SK-N-SH treated with all-trans-retinoic acid at 6 μM for 48 hours (cell line): ENCODE measurements around the gene IMMP2L.

Source experiments
- ATAC-seq: fragments of 200-7000 bp; cut with Tn5 transposase; 3 replicates; pipeline ENCODE4 v1.9.1; 2020; ENCODE audit warnings: mild to moderate bottlenecking, moderate library complexity
- ARNTL ChIP-seq: fragments of 450-650 bp; formaldehyde crosslinking; IDR thresholded peaks from 2 replicates; pipeline ENCODE4 v1.5.0; 2020; ENCODE audit warnings: low read depth, mild to moderate bottlenecking, moderate library complexity, borderline replicate concordance
- BACH2 ChIP-seq: fragments of 250-450 bp; sonication (Bioruptor Pico); IDR thresholded peaks from 2 replicates; pipeline ENCODE4 v1.9.0; 2021; ENCODE audit warnings: mild to moderate bottlenecking, borderline replicate concordance
- CSDC2 ChIP-seq: fragments of 250-450 bp; sonication (Bioruptor Pico); IDR thresholded peaks from 2 replicates; pipeline ENCODE4 v1.5.0; 2020; ENCODE audit warnings: mild to moderate bottlenecking, moderate library complexity
- ESRRG ChIP-seq: fragments of 250-450 bp; sonication (Bioruptor Pico); IDR thresholded peaks from 2 replicates; pipeline ENCODE4 v1.6.1; 2021; ENCODE audit warnings: mild to moderate bottlenecking
- GLIS3 ChIP-seq: fragments of 250-450 bp; sonication (Bioruptor Pico); IDR thresholded peaks from 2 replicates; pipeline ENCODE4 v1.5.0; 2020; ENCODE audit warnings: mild to moderate bottlenecking, moderate library complexity
- ISL1 ChIP-seq: fragments of 250-450 bp; sonication (Bioruptor Pico); IDR thresholded peaks from 2 replicates; pipeline ENCODE4 v2.1.2; 2022; ENCODE audit warnings: mild to moderate bottlenecking, moderate library complexity
- OSR1 ChIP-seq: fragments of 250-450 bp; sonication (Bioruptor Pico); IDR thresholded peaks from 2 replicates; pipeline ENCODE4 v1.8.0; 2022; ENCODE audit warnings: moderate library complexity, mild to moderate bottlenecking, inconsistent platforms
- PPARA ChIP-seq: fragments of 250-450 bp; sonication (Bioruptor Pico); IDR thresholded peaks from 2 replicates; pipeline ENCODE4 v1.5.0; 2020; ENCODE audit warnings: mild to moderate bottlenecking, borderline replicate concordance
- RARB ChIP-seq: fragments of 250-450 bp; sonication (Bioruptor Pico); IDR thresholded peaks from 2 replicates; pipeline ENCODE4 v1.8.0; 2021; ENCODE audit warnings: mild to moderate bottlenecking, moderate library complexity
- SNAI2 ChIP-seq: fragments of 250-450 bp; sonication (Bioruptor Pico); IDR thresholded peaks from 2 replicates; pipeline ENCODE4 v1.5.0; 2020; ENCODE audit warnings: mild to moderate bottlenecking, moderate library complexity
- TCF4 ChIP-seq: fragments of 250-450 bp; sonication (Bioruptor Pico); IDR thresholded peaks from 2 replicates; pipeline ENCODE4 v1.8.0; 2021; ENCODE audit warnings: mild to moderate bottlenecking, moderate library complexity, borderline replicate concordance
- TOX ChIP-seq: fragments of 250-450 bp; sonication (Bioruptor Pico); IDR thresholded peaks from 2 replicates; pipeline ENCODE4 v1.8.0; 2021; ENCODE audit warnings: mild to moderate bottlenecking, moderate library complexity, borderline replicate concordance
- ZC3H10 ChIP-seq: fragments of 250-450 bp; sonication (Bioruptor Pico); IDR thresholded peaks from 2 replicates; pipeline ENCODE4 v1.5.1; 2021; ENCODE audit warnings: mild to moderate bottlenecking, moderate library complexity
- ZFP3 ChIP-seq: fragments of 250-450 bp; sonication (Bioruptor Pico); IDR thresholded peaks from 2 replicates; pipeline ENCODE4 v1.5.0; 2020; ENCODE audit warnings: mild to moderate bottlenecking, moderate library complexity
- ZFP30 ChIP-seq: fragments of 450-650 bp; formaldehyde crosslinking; IDR thresholded peaks from 2 replicates; pipeline ENCODE4 v1.5.0; 2022; ENCODE audit warnings: mild to moderate bottlenecking, moderate library complexity
- ZNF565 ChIP-seq: fragments of 450-650 bp; formaldehyde crosslinking; conservative IDR thresholded peaks from 2 replicates; pipeline ENCODE4 v1.5.0; 2020; ENCODE audit warnings: low read depth, mild to moderate bottlenecking, moderate library complexity
- ZNF8 ChIP-seq: fragments of 450-650 bp; formaldehyde crosslinking; IDR thresholded peaks from 2 replicates; pipeline ENCODE4 v1.5.0; 2020; ENCODE audit warnings: mild to moderate bottlenecking, moderate library complexity
- TF ChIP-seq, protein P1 (sequence below): fragments of 250-450 bp; sonication (Bioruptor Pico); IDR thresholded peaks from 2 replicates; pipeline ENCODE4 v1.5.0; 2020; ENCODE audit warnings: mild to moderate bottlenecking, moderate library complexity
- TF ChIP-seq, protein P2 (sequence below): fragments of 250-450 bp; sonication (Bioruptor Pico); IDR thresholded peaks from 2 replicates; pipeline ENCODE4 v1.8.0; 2021; ENCODE audit warnings: low read depth, mild to moderate bottlenecking, moderate library complexity, borderline replicate concordance
- TF ChIP-seq, protein P3 (sequence below): fragments of 250-450 bp; sonication (Bioruptor Pico); IDR thresholded peaks from 2 replicates; pipeline ENCODE4 v1.8.0; 2020; ENCODE audit warnings: mild to moderate bottlenecking, moderate library complexity, borderline replicate concordance

IMMP2L gene

DNA sequence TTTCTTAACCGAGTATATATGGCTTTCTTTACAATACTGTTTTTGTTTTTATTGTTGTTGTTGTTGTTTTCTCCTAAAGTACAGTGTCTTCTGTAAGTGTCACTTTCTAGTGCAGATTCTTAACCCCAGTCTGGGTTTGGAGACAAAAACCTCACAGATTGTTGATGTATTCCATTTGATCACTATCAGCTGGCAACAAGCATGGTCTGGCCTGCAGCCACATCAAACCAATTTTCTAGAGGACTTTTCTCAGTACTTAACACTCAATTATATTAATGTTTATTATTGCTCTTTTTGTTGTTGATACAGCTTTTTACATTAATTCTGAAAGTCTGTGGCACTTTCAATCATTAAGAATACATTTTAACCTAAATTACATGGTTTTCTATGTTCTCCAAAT lies 454.3 kb downstream of the IMMP2L start:
- TF ChIP-seq ZC3H10 (CRISPR knock-in tag) = no peak
- TF ChIP-seq BACH2 = no peak
- TF ChIP-seq CSDC2 (CRISPR knock-in tag) = no peak
- TF ChIP-seq ZNF8 (CRISPR knock-in tag) = no peak
- TF ChIP-seq, protein P1, sequence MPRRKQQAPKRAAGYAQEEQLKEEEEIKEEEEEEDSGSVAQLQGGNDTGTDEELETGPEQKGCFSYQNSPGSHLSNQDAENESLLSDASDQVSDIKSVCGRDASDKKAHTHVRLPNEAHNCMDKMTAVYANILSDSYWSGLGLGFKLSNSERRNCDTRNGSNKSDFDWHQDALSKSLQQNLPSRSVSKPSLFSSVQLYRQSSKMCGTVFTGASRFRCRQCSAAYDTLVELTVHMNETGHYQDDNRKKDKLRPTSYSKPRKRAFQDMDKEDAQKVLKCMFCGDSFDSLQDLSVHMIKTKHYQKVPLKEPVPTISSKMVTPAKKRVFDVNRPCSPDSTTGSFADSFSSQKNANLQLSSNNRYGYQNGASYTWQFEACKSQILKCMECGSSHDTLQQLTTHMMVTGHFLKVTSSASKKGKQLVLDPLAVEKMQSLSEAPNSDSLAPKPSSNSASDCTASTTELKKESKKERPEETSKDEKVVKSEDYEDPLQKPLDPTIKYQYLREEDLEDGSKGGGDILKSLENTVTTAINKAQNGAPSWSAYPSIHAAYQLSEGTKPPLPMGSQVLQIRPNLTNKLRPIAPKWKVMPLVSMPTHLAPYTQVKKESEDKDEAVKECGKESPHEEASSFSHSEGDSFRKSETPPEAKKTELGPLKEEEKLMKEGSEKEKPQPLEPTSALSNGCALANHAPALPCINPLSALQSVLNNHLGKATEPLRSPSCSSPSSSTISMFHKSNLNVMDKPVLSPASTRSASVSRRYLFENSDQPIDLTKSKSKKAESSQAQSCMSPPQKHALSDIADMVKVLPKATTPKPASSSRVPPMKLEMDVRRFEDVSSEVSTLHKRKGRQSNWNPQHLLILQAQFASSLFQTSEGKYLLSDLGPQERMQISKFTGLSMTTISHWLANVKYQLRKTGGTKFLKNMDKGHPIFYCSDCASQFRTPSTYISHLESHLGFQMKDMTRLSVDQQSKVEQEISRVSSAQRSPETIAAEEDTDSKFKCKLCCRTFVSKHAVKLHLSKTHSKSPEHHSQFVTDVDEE (CRISPR knock-in tag) = peak; percentile 19; the same call in 1 of the 2 replicates
- no peak for TF ChIP-seq ESRRG
- TF ChIP-seq ISL1 (CRISPR knock-in tag) = no peak
- TF ChIP-seq, protein P2, sequence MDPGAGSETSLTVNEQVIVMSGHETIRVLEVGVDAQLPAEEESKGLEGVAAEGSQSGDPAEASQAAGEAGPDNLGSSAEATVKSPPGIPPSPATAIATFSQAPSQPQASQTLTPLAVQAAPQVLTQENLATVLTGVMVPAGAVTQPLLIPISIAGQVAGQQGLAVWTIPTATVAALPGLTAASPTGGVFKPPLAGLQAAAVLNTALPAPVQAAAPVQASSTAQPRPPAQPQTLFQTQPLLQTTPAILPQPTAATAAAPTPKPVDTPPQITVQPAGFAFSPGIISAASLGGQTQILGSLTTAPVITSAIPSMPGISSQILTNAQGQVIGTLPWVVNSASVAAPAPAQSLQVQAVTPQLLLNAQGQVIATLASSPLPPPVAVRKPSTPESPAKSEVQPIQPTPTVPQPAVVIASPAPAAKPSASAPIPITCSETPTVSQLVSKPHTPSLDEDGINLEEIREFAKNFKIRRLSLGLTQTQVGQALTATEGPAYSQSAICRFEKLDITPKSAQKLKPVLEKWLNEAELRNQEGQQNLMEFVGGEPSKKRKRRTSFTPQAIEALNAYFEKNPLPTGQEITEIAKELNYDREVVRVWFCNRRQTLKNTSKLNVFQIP (CRISPR knock-in tag) = no peak
- TF ChIP-seq TOX = no peak
- TF ChIP-seq PPARA (CRISPR knock-in tag) = no peak
- TF ChIP-seq, protein P3, sequence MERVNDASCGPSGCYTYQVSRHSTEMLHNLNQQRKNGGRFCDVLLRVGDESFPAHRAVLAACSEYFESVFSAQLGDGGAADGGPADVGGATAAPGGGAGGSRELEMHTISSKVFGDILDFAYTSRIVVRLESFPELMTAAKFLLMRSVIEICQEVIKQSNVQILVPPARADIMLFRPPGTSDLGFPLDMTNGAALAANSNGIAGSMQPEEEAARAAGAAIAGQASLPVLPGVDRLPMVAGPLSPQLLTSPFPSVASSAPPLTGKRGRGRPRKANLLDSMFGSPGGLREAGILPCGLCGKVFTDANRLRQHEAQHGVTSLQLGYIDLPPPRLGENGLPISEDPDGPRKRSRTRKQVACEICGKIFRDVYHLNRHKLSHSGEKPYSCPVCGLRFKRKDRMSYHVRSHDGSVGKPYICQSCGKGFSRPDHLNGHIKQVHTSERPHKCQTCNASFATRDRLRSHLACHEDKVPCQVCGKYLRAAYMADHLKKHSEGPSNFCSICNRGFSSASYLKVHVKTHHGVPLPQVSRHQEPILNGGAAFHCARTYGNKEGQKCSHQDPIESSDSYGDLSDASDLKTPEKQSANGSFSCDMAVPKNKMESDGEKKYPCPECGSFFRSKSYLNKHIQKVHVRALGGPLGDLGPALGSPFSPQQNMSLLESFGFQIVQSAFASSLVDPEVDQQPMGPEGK = no peak
- TF ChIP-seq TCF4 = peak; percentile 62; the same call in 1 of the 2 replicates
- no peak for TF ChIP-seq SNAI2 (CRISPR knock-in tag)
- no peak for TF ChIP-seq ZNF565
- no peak for TF ChIP-seq GLIS3 (CRISPR knock-in tag)
- no peak for TF ChIP-seq OSR1 (CRISPR knock-in tag)
- no peak for TF ChIP-seq RARB (CRISPR knock-in tag)

DNA sequence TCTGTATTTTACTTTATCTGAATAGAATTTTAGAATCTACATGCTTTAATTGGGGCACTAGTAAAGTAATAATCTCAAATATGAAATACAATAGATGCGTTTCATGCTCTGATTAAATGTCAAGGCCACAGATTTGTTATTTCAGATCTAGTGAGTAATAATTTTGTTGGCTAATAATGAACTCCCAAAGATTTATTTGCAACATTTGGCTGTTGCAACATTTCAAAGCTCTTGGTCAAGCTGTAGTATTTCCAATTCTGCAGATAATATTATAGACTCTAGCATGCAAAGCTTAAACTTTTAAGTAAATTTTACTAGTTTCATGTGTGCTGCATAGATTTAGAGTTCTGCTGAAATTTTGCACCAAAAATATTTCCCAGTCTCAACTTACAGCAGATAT lies 454.7 kb downstream of the IMMP2L start:
- no peak for TF ChIP-seq TCF4
- TF ChIP-seq ISL1 (CRISPR knock-in tag) = peak; percentile 23; the same call in 1 of the 2 replicates
- no peak for ATAC-seq

More for the DNA sequence above, 454.3 kb downstream of the IMMP2L start:
- peak; percentile 50; the same call in 2 of the 3 replicates for ATAC-seq

DNA sequence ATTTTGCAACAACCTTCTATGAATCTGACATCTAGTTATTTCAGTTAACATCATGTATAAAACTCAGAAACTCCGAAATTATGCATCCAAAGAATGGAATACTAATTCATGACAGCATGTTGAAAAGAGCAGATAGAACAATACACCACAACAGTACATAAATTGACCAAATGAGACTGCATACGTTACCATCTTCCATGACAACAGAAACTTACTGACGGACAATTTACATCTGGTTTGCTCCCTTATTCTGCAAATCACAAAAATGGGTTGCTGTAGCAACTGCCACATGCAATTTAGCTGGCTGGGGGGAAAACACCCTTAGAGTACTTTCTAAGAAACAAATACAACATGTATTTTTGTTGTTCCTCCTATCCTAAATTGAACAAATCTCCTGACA lies 457.0 kb downstream of the IMMP2L start:
- ATAC-seq = no peak
- TF ChIP-seq BACH2 = no peak
- TF ChIP-seq ZNF8 (CRISPR knock-in tag) = no peak
- TF ChIP-seq ZFP30 (CRISPR knock-in tag) = no peak
- no peak for TF ChIP-seq SNAI2 (CRISPR knock-in tag)
- TF ChIP-seq GLIS3 (CRISPR knock-in tag) = no peak
- TF ChIP-seq CSDC2 (CRISPR knock-in tag) = no peak
- TF ChIP-seq ZFP3 = no peak
- TF ChIP-seq OSR1 (CRISPR knock-in tag) = no peak
- TF ChIP-seq, protein P1 (CRISPR knock-in tag) = no peak
- no peak for TF ChIP-seq ESRRG
- no peak for TF ChIP-seq ARNTL (CRISPR knock-in tag)
- no peak for TF ChIP-seq RARB (CRISPR knock-in tag)
- TF ChIP-seq, protein P2 (CRISPR knock-in tag) = no peak
- TF ChIP-seq, protein P3 = no peak
